Panc1 (cell line): ENCODE results near the gene MPND. TPM values are rescaled to one million over a fixed set of nuclear protein-coding genes. Genes with fewer than 3 reads are reported as not detected.

Experiments used
- ATAC-seq: fragments of 200-7000 bp; cut with Tn5 transposase; 2 replicates; pipeline ENCODE4 v1.9.1; 2020; ENCODE audit warnings: mild to moderate bottlenecking, moderate library complexity
- BruUV-seq: library from RNA; stranded (reverse); fragments of 400-500 nt; replicated peaks from 2 replicates; lab custom pipeline; 2021; lab: Mats Ljungman, UMichigan
- CTCF ChIA-PET: fragments of 300-600 bp; sonication (Branson Sonifier 250); formaldehyde crosslinking; loops from one replicate; lab custom pipeline; 2022; ENCODE audit warnings: antibody characterized with exemption; lab: Charles Lee
- POLR2A ChIA-PET: fragments of 300-600 bp; sonication (Branson Sonifier 250); formaldehyde crosslinking; loops from one replicate; lab custom pipeline; 2022; ENCODE audit warnings: antibody characterized with exemption; lab: Charles Lee
- DNase-seq: peaks from one replicate; pipeline ENCODE4 v3.0.0-alpha.2; 2010; ENCODE audit warnings: low read depth, low spot score
- H3K27ac ChIP-seq: 2 replicates; pipeline ENCODE4 v1.5.1; 2011; ENCODE audit warnings: mild to moderate bottlenecking, low read length, inconsistent platforms
- H3K27me3 ChIP-seq: fragments of 200-500 bp; sonication (Bioruptor generic); 2 replicates; pipeline ENCODE4 v1.6.0; 2014; ENCODE audit warnings: low read length, inconsistent platforms; ENCODE audit not compliant: control insufficient read depth, insufficient read depth
- H3K36me3 ChIP-seq: fragments of 200-500 bp; sonication (Bioruptor generic); 2 replicates; pipeline ENCODE4 v1.5.1; 2014; ENCODE audit warnings: inconsistent platforms, mild to moderate bottlenecking, low read length, moderate library complexity; ENCODE audit not compliant: control insufficient read depth, insufficient read depth
- H3K4me1 ChIP-seq: 2 replicates; pipeline ENCODE4 v1.5.1; 2011; ENCODE audit warnings: inconsistent platforms, mild to moderate bottlenecking, low read length, moderate library complexity; ENCODE audit not compliant: control insufficient read depth, insufficient read depth
- H3K4me3 ChIP-seq, 2 experiments: 2 replicates each; pipeline ENCODE4 v1.5.1; 2011 to 2012; ENCODE audit warnings: low read depth in 2 of 2, low read length in 2 of 2, mild to moderate bottlenecking in 2 of 2, inconsistent platforms in 1 of 2, moderate library complexity in 1 of 2
- H3K9me3 ChIP-seq: fragments of 200-500 bp; sonication (Bioruptor generic); 2 replicates; pipeline ENCODE4 v1.5.1; 2014; ENCODE audit warnings: low read depth, mild to moderate bottlenecking, inconsistent platforms, low read length, moderate library complexity; ENCODE audit not compliant: control insufficient read depth, insufficient read depth
- CTCF ChIP-seq: fragments of 450-650 bp; IDR thresholded peaks from 2 replicates; pipeline ENCODE4 v1.5.1; 2017; ENCODE audit warnings: mild to moderate bottlenecking
- POLR2AphosphoS5 ChIP-seq: IDR thresholded peaks from 2 replicates; pipeline ENCODE4 v1.6.1; 2012; ENCODE audit warnings: mild to moderate bottlenecking, low read depth, low read length, moderate library complexity
- SIN3A ChIP-seq: IDR thresholded peaks from 2 replicates; pipeline ENCODE4 v1.6.1; 2012; ENCODE audit warnings: low read depth, mild to moderate bottlenecking, low read length, moderate library complexity, borderline replicate concordance; ENCODE audit not compliant: insufficient read depth
- TCF7L2 ChIP-seq: IDR thresholded peaks from 2 replicates; pipeline ENCODE4 v1.6.1; 2011; ENCODE audit warnings: mild to moderate bottlenecking, low read depth, low read length, inconsistent platforms
- in situ Hi-C: cut with HindIII; loops from 2 replicates; pipeline ENCODE4 v1.10.0; 2016; ENCODE audit warnings: low sequenced_read_pairs, low pct_unique_long_range_greater_than_20kb
- intact Hi-C: fragments of 100-400 bp; cut with micrococcal nuclease; formaldehyde crosslinking; loops from one replicate; pipeline ENCODE4 v1.10.0; 2022; ENCODE audit not compliant: unreplicated experiment
- total RNA-seq: library from RNA; stranded (reverse); gene quantifications from one replicate; pipeline ENCODE4 v1.2.1, GENCODE V29; 2021; ENCODE audit not compliant: unreplicated experiment
- TF ChIP-seq, protein P1 (sequence below), 2 experiments: IDR thresholded peaks; 2 replicates each; pipeline ENCODE4 v1.6.1; 2011 to 2012; ENCODE audit warnings: low read depth in 2 of 2, control low read depth in 1 of 2, low read length in 1 of 2, mild to moderate bottlenecking in 1 of 2, moderate library complexity in 1 of 2; ENCODE audit not compliant: insufficient read depth in 1 of 2

Gene MPND
- total RNA-seq, 1 experiment from 2014 or later = 22.9 TPM

DNA sequence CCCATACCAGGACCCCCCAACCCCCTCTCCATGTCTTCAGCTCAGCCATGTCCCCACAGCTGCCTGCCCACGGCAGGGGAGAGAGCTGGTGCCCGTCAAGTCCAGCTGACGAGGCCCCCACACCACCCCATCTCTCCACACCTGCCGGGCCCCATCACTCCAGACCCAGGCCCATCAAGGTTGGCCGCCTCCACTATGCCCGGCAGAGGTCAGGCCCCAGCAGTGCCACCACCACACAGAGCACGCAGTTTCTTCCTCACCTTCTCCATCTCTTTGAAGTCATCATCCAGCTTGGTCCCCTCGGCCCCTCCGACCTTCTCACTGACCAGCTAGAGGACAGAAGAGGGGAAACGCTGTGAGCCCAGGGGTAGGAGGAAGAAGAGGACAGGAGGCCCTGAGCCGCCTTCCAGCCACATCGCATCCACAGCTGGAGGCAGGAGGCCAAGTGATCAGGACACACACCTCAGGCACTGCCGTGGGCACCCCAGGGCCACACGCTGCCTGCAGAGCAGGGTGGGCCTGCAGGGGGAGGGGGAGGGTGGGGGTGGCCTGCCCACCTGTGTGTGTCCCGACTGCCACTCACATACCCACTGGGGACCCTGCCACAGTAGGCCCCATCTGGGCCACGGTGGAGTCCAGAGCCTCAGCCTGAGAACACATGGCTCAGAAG, 23.4 kb downstream of the MPND start:
- Histone ChIP-seq H3K27me3 (no peaks in the 10 kb centered on the region), H3K36me3 (no peaks in the 10 kb centered on the region), H3K4me3 (no peak overlapping the region), H3K9me3 (no peaks in the 10 kb centered on the region), H3K4me1 (peaks cover 43% of the 10 kb centered on the region), H3K27ac (no peak overlapping the region)
- in situ Hi-C loops = no loop called here
- TF ChIP-seq CTCF (no peak), TCF7L2 (no peak), POLR2AphosphoS5 (no peak), SIN3A (no peak)
- TF ChIP-seq, protein P1, sequence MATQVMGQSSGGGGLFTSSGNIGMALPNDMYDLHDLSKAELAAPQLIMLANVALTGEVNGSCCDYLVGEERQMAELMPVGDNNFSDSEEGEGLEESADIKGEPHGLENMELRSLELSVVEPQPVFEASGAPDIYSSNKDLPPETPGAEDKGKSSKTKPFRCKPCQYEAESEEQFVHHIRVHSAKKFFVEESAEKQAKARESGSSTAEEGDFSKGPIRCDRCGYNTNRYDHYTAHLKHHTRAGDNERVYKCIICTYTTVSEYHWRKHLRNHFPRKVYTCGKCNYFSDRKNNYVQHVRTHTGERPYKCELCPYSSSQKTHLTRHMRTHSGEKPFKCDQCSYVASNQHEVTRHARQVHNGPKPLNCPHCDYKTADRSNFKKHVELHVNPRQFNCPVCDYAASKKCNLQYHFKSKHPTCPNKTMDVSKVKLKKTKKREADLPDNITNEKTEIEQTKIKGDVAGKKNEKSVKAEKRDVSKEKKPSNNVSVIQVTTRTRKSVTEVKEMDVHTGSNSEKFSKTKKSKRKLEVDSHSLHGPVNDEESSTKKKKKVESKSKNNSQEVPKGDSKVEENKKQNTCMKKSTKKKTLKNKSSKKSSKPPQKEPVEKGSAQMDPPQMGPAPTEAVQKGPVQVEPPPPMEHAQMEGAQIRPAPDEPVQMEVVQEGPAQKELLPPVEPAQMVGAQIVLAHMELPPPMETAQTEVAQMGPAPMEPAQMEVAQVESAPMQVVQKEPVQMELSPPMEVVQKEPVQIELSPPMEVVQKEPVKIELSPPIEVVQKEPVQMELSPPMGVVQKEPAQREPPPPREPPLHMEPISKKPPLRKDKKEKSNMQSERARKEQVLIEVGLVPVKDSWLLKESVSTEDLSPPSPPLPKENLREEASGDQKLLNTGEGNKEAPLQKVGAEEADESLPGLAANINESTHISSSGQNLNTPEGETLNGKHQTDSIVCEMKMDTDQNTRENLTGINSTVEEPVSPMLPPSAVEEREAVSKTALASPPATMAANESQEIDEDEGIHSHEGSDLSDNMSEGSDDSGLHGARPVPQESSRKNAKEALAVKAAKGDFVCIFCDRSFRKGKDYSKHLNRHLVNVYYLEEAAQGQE (IDR thresholded peaks at IDR 0.05; ENCODE audit: insufficient read depth in 1 of 2, low read depth in 2 of 2, low read length in 1 of 2) = no peak
- intact Hi-C loops = loop anchor here (5.0 kb wide), 1 partner anchor 36 kb away; the partner anchor contains the start of genes CHAF1A and SH3GL1
- no peak for ATAC-seq
- BruUV-seq = no TSS peak
- ChIA-PET CTCF (no interaction called here), POLR2A (interaction anchor here (0.5 kb wide), 1 partner anchor 34 kb away, joined by 3 read pairs; no protein-coding TSS in a partner anchor)
- no peak for DNase-seq

- peaks cover 43% of the 10 kb centered on the region for H3K4me1 ChIP-seq
- CTCF ChIA-PET = no interaction called here
- intact Hi-C loops = loop anchor here (5.0 kb wide), 1 partner anchor 35 kb away; the partner anchor contains the start of genes CHAF1A and SH3GL1
- H3K36me3 ChIP-seq = no peaks in the 10 kb centered on the region
- no peak overlapping the region for H3K4me3 ChIP-seq
- no peak for DNase-seq
- POLR2A ChIA-PET = no interaction called here
- H3K27ac ChIP-seq = no peak overlapping the region
- no peak for ATAC-seq
- TF ChIP-seq CTCF = no peak
- TF ChIP-seq, protein P1 (IDR thresholded peaks at IDR 0.05; ENCODE audit: insufficient read depth in 1 of 2, low read depth in 2 of 2, low read length in 1 of 2) = no peak
- no peak for TF ChIP-seq POLR2AphosphoS5
- TF ChIP-seq TCF7L2 = no peak
- no peak for TF ChIP-seq SIN3A
- no peaks in the 10 kb centered on the region for H3K27me3 ChIP-seq
- in situ Hi-C loops = no loop called here
- no TSS peak for BruUV-seq
- no peaks in the 10 kb centered on the region for H3K9me3 ChIP-seq
Measured at GRCh38 chr19:4367336-4367723, 24.0 kb downstream of the MPND start.
